Stimulated activated CD4-positive, alpha-beta T cell treated with anti-CD3 and anti-CD28 coated beads, Interleukin-2, amount 100 ng/mL, for 4 hours (primary cell): ENCODE results near the gene NUDT14.

ENCODE experiments used
- DNase-seq: peaks from one replicate; pipeline ENCODE4 v3.0.0-alpha.2; 2020; ENCODE audit warnings: low read depth

The NUDT14 gene

GRCh38 chr14:105158794-105159193 lies 22.3 kb downstream of the NUDT14 start:
- no peak for DNase-seq

- no peak for DNase-seq
Measured at GRCh38 chr14:105157872-105158271, 23.2 kb downstream of the NUDT14 start.

GRCh38 chr14:105156414-105157375 lies 24.4 kb downstream of the NUDT14 start:
- DNase-seq: no peak

- DNase-seq: no peak
Measured at GRCh38 chr14:105155681-105156413, 25.3 kb downstream of the NUDT14 start.

- no peak for DNase-seq
Measured at GRCh38 chr14:105155071-105155651, 26.0 kb downstream of the NUDT14 start.

GRCh38 chr14:105154476-105154871 lies 26.6 kb downstream of the NUDT14 start:
- no peak for DNase-seq

- no peak for DNase-seq
Measured at GRCh38 chr14:105153739-105154475, 27.2 kb downstream of the NUDT14 start.

GRCh38 chr14:105153331-105153731 lies 27.8 kb downstream of the NUDT14 start:
- DNase-seq: no peak

- DNase-seq: no peak
Measured at GRCh38 chr14:105152794-105153241, 28.3 kb downstream of the NUDT14 start.

GRCh38 chr14:105151838-105152793 lies 29.0 kb downstream of the NUDT14 start:
- DNase-seq: no peak

GRCh38 chr14:105151084-105151837 lies 29.9 kb downstream of the NUDT14 start:
- DNase-seq: no peak

GRCh38 chr14:105150368-105151083 lies 30.6 kb downstream of the NUDT14 start:
- no peak for DNase-seq

- DNase-seq: no peak
Measured at GRCh38 chr14:105150026-105150367, 31.1 kb downstream of the NUDT14 start.

- DNase-seq: no peak
Measured at GRCh38 chr14:105149146-105149781, 31.8 kb downstream of the NUDT14 start.

GRCh38 chr14:105148604-105149145 lies 32.4 kb downstream of the NUDT14 start:
- DNase-seq: no peak

GRCh38 chr14:105147671-105148603 lies 33.2 kb downstream of the NUDT14 start:
- DNase-seq: no peak

- DNase-seq: no peak
Measured at GRCh38 chr14:105146976-105147635, 34.0 kb downstream of the NUDT14 start.
